Suprapubic skin (tissue), 4 donors: ENCODE results near the gene TPCN2. TPM values are rescaled to one million over a fixed set of nuclear protein-coding genes. Genes with fewer than 3 reads are reported as not detected.

Source experiments
- DNase-seq, 2 donors: peaks; one replicate each; pipeline ENCODE4 v3.0.0-alpha.2; 2019; ENCODE audit warnings: low spot score in 2 of 2
- H3K27ac ChIP-seq: fragments of 200-600 bp; sonication (generic); one replicate; pipeline ENCODE4 v1.5.1; 2019
- H3K27me3 ChIP-seq: fragments of 200-600 bp; sonication (generic); one replicate; pipeline ENCODE4 v1.5.1; 2019
- H3K36me3 ChIP-seq: fragments of 200-600 bp; sonication (generic); one replicate; pipeline ENCODE4 v1.5.1; 2019
- H3K4me1 ChIP-seq: fragments of 200-600 bp; sonication (generic); one replicate; pipeline ENCODE4 v1.5.1; 2019
- H3K4me3 ChIP-seq: fragments of 200-600 bp; sonication (generic); one replicate; pipeline ENCODE4 v1.5.1; 2019; ENCODE audit warnings: mild to moderate bottlenecking
- H3K9me3 ChIP-seq: fragments of 200-600 bp; sonication (generic); one replicate; pipeline ENCODE4 v1.5.1; 2019
- CTCF ChIP-seq, 2 donors: fragments of 200-600 bp in 1 of 2; fragments of 450-650 bp in 1 of 2; sonication (generic) in 1 of 2; IDR thresholded peaks; one replicate each; pipeline ENCODE4 v1.5.1; 2016 to 2019; ENCODE audit warnings: antibody characterized with exemption in 2 of 2, mild to moderate bottlenecking in 1 of 2, moderate library complexity in 1 of 2
- EP300 ChIP-seq: sonication (generic); formaldehyde crosslinking; IDR thresholded peaks from one replicate; pipeline ENCODE4 v1.6.1; 2017; ENCODE audit warnings: antibody characterized with exemption
- POLR2A ChIP-seq, 2 donors: fragments of 450-650 bp; IDR thresholded peaks; one replicate each; pipeline ENCODE4 v1.6.1; 2017; ENCODE audit warnings: antibody characterized with exemption in 2 of 2, mild to moderate bottlenecking in 2 of 2, moderate library complexity in 2 of 2
- POLR2AphosphoS5 ChIP-seq, 3 donors: sonication (generic); formaldehyde crosslinking; IDR thresholded peaks; one replicate each; pipeline ENCODE4 v1.6.1; 2017; ENCODE audit warnings: antibody characterized with exemption in 3 of 3
- WGBS: methylation state at CpG from one replicate; pipeline ENCODE4 v1.1.5; 2018; 5-methylcytosine and 5-hydroxymethylcytosine counted together
- total RNA-seq, 4 donors: library from RNA; depleted of rRNA; stranded (reverse); fragments of >200 nt; gene quantifications; one replicate each; pipeline ENCODE4 v1.1.0, GENCODE V29; 2016

Gene TPCN2
- total RNA-seq, 4 donors from 2014 or later, result 8.4 to 30.3 (median 24.4) TPM

GRCh38 chr11:69008737-69009440 lies 39.8 kb upstream of the TPCN2 start:
- WGBS, result 37% methylated on average over 13 of the region's 17 CpGs
- Histone ChIP-seq H3K4me3 (no peak overlapping the region), H3K9me3 (no peaks in the 10 kb centered on the region), H3K36me3 (no peaks in the 10 kb centered on the region), H3K27me3 (peaks cover 29% of the 10 kb centered on the region), H3K4me1 (peaks cover 62% of the 10 kb centered on the region), H3K27ac (peak overlapping the region; percentile 80)
- DNase-seq, result peak; percentile 91
- TF ChIP-seq POLR2A (IDR thresholded peaks at IDR 0.05) (no peak), POLR2AphosphoS5 (IDR thresholded peaks at IDR 0.05) (peak in 1 of 3 donors; percentile 50)

- peak in 1 of 2 donors; percentile 65 for DNase-seq
- Histone ChIP-seq H3K9me3 (no peaks in the 10 kb centered on the region), H3K27ac (peak overlapping the region; percentile 80), H3K4me1 (peaks cover 66% of the 10 kb centered on the region), H3K4me3 (no peak overlapping the region), H3K36me3 (no peaks in the 10 kb centered on the region), H3K27me3 (peaks cover 35% of the 10 kb centered on the region)
- TF ChIP-seq EP300 (no peak), CTCF (IDR thresholded peaks at IDR 0.05) (no peak)
- whole genome bisulfite sequencing, result 51% methylated on average over 8 of the region's 16 CpGs
Observed at GRCh38 chr11:69009441-69010211, 39.1 kb upstream of the TPCN2 start.

- no peak for TF ChIP-seq EP300
- no peak for TF ChIP-seq CTCF (IDR thresholded peaks at IDR 0.05)
- TF ChIP-seq POLR2A (IDR thresholded peaks at IDR 0.05), result no peak
- peak in 1 of 2 donors; percentile 74 for DNase-seq
- peak overlapping the region; percentile 44 for H3K4me3 ChIP-seq
- 51% methylated on average over 5 of the region's 9 CpGs for WGBS
- peak overlapping the region; percentile 80 for H3K27ac ChIP-seq
- H3K36me3 ChIP-seq, result no peaks in the 10 kb centered on the region
- H3K9me3 ChIP-seq, result no peaks in the 10 kb centered on the region
- peaks cover 66% of the 10 kb centered on the region for H3K4me1 ChIP-seq
- H3K27me3 ChIP-seq, result peaks cover 39% of the 10 kb centered on the region
Observed at GRCh38 chr11:69010361-69010891, 38.3 kb upstream of the TPCN2 start.

GRCh38 chr11:69010964-69011623 lies 37.6 kb upstream of the TPCN2 start:
- H3K4me3 ChIP-seq, result peak overlapping the region; percentile 44
- peaks cover 66% of the 10 kb centered on the region for H3K4me1 ChIP-seq

More at GRCh38 chr11:69010964-69011623, 37.6 kb upstream of the TPCN2 start:
- peaks cover 39% of the 10 kb centered on the region for H3K27me3 ChIP-seq
- H3K27ac ChIP-seq, result peak overlapping the region; percentile 80
- peak in 1 of 2 donors; percentile 83 for DNase-seq
- no peaks in the 10 kb centered on the region for H3K9me3 ChIP-seq
- TF ChIP-seq EP300, result no peak
- TF ChIP-seq POLR2A (IDR thresholded peaks at IDR 0.05), result no peak
- no peak for TF ChIP-seq POLR2AphosphoS5 (IDR thresholded peaks at IDR 0.05)
- no peak for TF ChIP-seq CTCF (IDR thresholded peaks at IDR 0.05)
- H3K36me3 ChIP-seq, result no peaks in the 10 kb centered on the region
- 31% methylated on average over 11 of the region's 43 CpGs for WGBS
